T-helper 1 cell (primary cell): Measurements from ENCODE around the gene INSR.
A peak's percentile ranks its signal among the peaks of the same experiment; 100 is the strongest.

ENCODE experiments used
- DNase-seq, 5 donors: peaks; one replicate each; pipeline ENCODE4 v3.0.0-alpha.2; 2012 to 2020

Gene INSR

GRCh38 chr19:7132054-7132453 lies 162.2 kb downstream of the INSR start:
- DNase-seq: no peak

GRCh38 chr19:7130043-7130442 lies 164.2 kb downstream of the INSR start:
- no peak for DNase-seq

DNA sequence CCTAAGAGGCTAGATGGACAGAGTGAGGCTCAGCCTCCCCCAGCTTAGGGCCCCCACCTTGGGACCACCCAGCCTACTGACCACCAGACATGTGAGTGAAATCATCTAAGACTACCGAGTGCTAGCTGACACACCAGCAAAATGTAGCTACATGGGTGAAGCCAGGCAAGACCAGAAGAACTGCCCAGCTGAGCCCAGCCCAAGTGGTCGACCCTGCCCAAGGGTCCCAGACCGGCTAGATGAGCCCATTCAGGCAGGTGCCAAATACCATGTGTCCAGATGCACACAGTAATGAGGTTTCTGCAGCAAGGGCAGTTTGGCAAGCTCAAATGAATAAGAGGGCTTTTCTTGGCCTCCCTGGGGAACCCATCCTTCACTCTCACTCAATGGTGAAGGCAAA lies 168.1 kb downstream of the INSR start:
- no peak for DNase-seq

GRCh38 chr19:7125221-7125620 lies 169.0 kb downstream of the INSR start:
- DNase-seq: no peak

- no peak for DNase-seq
Measured at GRCh38 chr19:7124782-7125181, 169.4 kb downstream of the INSR start.

DNA sequence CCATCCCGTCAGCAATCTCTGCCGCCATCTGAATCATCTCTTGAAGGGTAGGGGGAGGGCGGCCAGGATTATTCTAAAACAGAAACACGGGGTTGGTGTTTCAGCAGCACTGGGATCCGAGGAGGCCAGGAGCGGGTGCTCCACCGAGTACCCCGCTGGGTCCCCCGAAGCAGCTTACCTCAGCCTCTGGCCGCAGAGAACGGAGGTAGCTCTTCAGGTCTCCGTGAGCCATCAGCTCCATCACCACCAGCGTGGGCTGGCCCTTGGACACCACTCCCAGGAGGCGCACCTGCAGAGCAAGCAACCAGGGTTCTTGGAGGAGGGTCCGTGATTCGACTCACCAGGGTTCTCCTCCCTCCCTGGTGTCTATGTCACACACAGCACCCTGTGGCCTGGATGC lies 171.5 kb downstream of the INSR start:
- no peak for DNase-seq

- DNase-seq: no peak
Measured at GRCh38 chr19:7120499-7120898, 173.7 kb downstream of the INSR start.

- DNase-seq: no peak
Measured at GRCh38 chr19:7119582-7119981, 174.6 kb downstream of the INSR start.

- DNase-seq: no peak
Measured at GRCh38 chr19:7117248-7117647, 177.0 kb downstream of the INSR start.

DNA sequence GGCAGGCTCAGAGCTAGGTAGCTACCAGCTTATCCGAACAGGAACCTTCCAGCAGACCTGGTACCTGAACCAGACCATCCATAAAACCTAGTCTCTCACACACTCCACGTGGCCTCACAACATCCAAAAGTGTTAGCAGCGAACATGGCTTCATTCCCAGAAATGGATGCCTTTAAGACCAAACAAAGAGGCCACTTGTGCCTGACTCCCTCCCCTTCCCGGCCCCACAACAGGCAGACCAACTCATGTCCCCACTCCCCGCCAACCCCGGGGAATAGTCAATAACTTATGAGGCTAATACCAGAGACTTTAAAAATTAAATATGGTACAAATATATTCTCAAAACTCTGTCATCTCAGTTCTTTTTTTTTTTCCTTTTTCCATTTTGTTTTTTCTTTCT lies 178.5 kb downstream of the INSR start:
- no peak for DNase-seq

- DNase-seq: no peak
Measured at GRCh38 chr19:7113233-7113632, 181.0 kb downstream of the INSR start.

DNA sequence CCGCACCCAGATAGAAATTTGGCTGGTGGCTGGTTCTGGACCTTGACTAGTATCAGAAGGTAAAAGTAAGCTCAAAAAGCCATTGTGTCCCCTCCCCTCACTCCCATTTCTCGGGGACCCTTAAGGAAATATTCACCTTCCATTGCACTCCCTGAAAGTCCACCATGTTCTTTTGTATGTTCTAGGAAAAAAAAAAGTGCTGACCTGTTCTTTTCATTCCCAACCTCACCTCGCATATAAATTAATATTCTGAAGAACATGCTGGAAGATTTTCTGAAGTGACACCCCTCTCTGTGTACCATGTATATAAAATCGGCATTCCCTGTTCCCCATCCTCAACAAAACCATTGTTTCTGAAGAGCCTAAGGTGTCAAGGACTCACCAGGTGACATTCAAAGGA lies 181.5 kb downstream of the INSR start:
- no peak for DNase-seq

DNA sequence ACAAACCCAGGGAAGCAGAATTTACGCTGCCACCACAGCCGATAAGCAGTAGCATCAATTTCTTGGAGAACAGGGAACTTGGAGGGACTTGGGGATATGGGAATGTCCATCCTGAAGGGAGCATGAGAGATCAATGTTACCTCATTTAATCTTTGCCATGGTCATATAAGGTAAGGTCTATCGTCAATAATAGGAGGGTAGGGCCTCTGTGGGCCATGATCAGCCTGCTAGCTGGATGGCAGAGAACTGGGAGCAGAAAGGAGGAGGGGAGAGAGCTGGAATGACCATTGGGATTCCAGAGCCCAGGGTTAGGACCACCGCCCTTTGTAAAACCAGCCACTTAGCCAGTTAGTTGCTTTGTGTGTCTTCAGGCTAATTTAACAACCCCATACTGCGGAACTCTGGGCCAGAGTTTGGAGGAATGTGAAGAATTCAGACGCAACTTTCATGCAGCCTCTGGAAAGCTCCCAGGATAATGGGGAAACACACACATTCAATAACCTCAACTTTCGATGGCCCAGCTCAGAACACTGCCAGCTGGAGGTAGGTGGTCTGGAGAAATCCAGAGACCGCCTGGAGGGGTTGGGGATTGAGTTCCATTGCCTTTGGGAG lies 184.4 kb downstream of the INSR start:
- no peak for DNase-seq

DNA sequence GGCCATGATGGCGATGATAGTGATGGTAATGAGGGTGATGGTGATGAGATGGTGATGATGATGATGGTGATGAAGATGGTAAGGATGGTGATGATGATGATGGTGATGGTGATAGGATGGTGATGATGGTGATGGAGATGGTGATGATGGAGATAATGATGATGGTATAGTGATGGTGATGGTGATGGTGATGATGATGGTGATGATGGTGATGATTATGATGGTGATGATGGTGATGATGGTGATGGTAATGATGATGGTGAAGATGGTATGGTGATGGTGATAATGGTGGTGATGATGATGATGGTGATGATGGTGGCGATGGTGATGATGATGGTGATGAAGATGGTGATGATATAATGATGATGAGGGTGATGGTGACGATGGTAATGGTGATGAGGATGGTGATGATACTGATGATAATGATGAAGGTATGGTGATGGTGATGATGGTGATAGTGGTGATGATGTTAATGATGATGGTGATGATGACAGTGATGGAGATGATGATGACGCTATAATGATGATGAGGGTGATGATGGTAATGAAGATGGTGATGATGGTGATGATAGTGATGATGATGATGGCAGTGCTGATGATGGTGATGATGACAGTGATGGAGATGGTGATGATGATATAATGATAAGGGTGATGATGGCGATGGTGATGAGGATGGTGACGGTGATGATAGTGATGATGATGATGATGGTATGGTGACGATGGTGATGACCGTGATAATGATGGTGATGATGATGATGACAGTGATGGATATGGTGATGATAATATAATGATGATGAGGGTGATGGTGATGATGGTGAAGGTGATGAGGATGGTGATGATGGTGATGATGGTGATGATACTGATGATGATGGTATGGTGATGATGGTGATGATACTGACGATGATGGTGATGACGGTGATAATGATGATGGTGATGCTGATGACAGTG lies 187.2 kb downstream of the INSR start:
- DNase-seq: no peak

DNA sequence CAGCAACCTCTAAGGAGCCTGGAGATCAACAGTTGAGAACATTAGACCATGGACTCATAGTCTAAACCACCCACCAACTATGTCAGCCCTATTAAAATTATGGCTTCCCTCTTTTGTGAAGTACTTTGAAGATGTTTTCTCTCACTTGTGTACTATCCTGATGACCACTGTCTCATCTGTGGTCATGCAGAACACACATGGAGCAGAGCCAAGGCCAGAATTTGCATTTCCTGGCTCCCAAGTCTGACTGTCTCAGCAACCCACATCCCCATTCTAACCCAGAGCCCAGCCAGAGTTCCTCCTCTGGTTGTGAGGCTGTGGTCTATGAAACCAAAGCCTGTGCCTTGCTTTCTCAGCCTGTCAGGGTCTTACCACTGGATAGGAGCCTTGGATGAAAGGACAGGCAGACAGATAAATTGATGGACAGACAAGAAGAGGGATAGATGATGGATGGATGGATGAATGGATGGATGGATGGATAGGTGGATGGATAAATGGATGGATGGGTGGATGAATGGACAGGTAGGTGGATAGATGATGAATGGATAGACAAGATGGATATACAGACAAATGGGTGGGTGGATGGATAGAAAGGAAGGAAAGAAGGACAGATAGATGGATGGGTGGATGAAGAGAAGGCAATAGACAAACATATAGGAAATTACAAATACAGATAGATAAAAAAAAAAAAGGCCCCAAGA lies 189.3 kb downstream of the INSR start:
- no peak for DNase-seq

DNA sequence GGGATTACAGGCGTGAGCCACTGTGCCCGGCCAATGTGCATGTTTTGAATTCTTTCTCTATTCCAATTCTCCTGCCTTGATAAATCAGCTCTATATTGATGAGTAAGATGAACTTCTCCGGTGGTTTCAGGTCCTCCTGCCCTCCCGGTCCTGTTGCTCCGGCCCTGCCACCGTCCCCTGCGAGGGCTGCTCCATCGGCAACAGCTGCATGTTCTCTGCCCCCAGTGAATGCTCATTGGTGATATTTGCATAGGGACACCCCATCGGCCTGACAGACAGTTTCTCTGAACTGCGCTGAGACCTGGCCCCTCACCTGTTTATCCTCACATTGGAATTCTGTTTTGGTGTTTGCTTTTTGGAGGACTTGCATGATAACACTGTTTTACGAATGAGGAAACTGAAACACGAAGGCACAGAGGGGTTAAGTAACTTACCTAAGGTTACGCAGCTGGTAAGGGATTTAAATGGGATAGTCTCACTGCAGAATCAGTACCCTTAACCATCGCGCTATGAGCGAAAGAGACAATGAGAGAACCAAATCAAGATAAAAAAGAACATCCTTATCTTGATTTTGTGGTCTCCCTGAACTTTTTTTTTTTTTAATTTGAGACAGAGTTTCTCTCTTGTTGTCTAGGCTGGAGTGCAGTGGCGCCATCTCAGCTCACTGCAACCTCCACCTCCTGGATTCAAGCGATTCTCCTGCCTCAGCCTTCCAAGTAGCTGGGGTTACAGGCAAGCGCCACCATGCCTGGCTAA lies 192.5 kb downstream of the INSR start:
- DNase-seq: no peak

DNA sequence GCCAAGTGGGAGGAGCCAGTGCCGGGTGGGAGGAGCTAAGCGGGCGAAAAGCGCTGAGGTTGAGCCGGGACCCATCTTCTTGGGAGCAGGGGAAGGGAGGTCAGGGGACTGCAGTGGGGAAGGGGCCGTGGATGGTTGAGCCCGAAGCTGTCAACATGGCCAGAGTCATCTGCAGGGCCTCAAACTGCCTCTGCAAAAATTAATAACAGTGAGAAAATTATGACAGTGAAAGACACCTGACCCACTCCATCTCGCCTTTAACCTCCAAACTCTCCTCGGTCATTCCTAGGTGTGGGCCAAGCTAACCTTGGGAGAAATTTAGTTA lies 194.7 kb downstream of the INSR start:
- DNase-seq: no peak

GRCh38 chr19:7098701-7099596 lies 195.3 kb downstream of the INSR start:
- DNase-seq: peak; percentile 63 to 91 (median 80)

GRCh38 chr19:7098096-7098495 lies 196.1 kb downstream of the INSR start:
- DNase-seq: no peak

- DNase-seq: no peak
Measured at GRCh38 chr19:7088999-7089398, 205.2 kb downstream of the INSR start.

- DNase-seq: peak in 1 of 5 donors; percentile 29
Measured at GRCh38 chr19:7083076-7083956, 210.9 kb downstream of the INSR start.
